Natural killer cell treated with Interleukin-12 subunit alpha and Interleukin-12 subunit beta and Interleukin-15 and Interleukin-18, amount 100 ng/mL, for 72 hours (primary cell): ENCODE measurements around the gene PCED1A. TPM values are rescaled to one million over a fixed set of nuclear protein-coding genes. Genes with fewer than 3 reads are reported as not detected.

ENCODE experiments used
- ATAC-seq, 2 donors: fragments of 150-1000 bp; cut with Tn5 transposase in 1 of 2; sonication (Bioruptor Pico), chemical (Tn5 transposase) in 1 of 2; 2 replicates each; pipeline ENCODE4 v1.10.0; 2021
- DNase-seq: peaks from one replicate; pipeline ENCODE4 v3.0.0; 2022; ENCODE audit warnings: low spot score
- H3K27ac Mint-ChIP-seq, 2 donors: 1 replicate in 1 of 2; 2 replicates in 1 of 2; pipeline ENCODE4 v1.8.0; 2022; ENCODE audit warnings: mixed read lengths in 2 of 2, mild to moderate bottlenecking in 1 of 2, moderate library complexity in 1 of 2
- H3K27me3 Mint-ChIP-seq, 2 donors: 1 replicate in 1 of 2; 2 replicates in 1 of 2; pipeline ENCODE4 v1.8.0; 2022; ENCODE audit warnings: mixed read lengths in 2 of 2
- H3K36me3 Mint-ChIP-seq: one replicate; pipeline ENCODE4 v1.8.0; 2022; ENCODE audit warnings: mixed read lengths
- H3K4me1 Mint-ChIP-seq, 2 donors: 1 replicate in 1 of 2; 2 replicates in 1 of 2; pipeline ENCODE4 v1.8.0; 2022; ENCODE audit warnings: low read depth in 2 of 2, mixed read lengths in 2 of 2, mild to moderate bottlenecking in 1 of 2
- H3K4me3 Mint-ChIP-seq: one replicate; pipeline ENCODE4 v1.8.0; 2022; ENCODE audit warnings: mixed read lengths
- H3K9me3 Mint-ChIP-seq: 2 replicates; pipeline ENCODE4 v1.8.0; 2022; ENCODE audit warnings: mixed read lengths
- total RNA-seq, 2 donors: library from RNA; stranded (reverse); gene quantifications; one replicate each; pipeline ENCODE4 v1.2.3, GENCODE V29; 2022

The PCED1A gene
- total RNA-seq, 2 donors from 2014 or later, result 53.8 to 62.6 TPM

- H3K4me3 Mint-ChIP-seq, result peak within 1 kb of the TSS; percentile 100
- peaks cover 18% of the 10 kb centered on the region for H3K36me3 Mint-ChIP-seq
- peak; percentile 81 for DNase-seq
- peak within 1 kb of the TSS; percentile 94 to 98 for H3K27ac Mint-ChIP-seq
- no peaks in the 10 kb centered on the region for H3K9me3 Mint-ChIP-seq
- H3K27me3 Mint-ChIP-seq, result peaks cover 23 to 47% of the 10 kb centered on the region in 2 donors
- peaks cover 37 to 40% of the 10 kb centered on the region in 2 donors for H3K4me1 Mint-ChIP-seq
- peak; percentile 83 to 89 for ATAC-seq
Measured at GRCh38 chr20:2800521-2801285, 39.8 kb downstream of the PCED1A start, which contains the start of gene CPXM1. Gene CPXM1, minus strand, starts transcription at chr20:2800627. Its CDS starts 55 bp downstream, at chr20:2800572.

- H3K27ac Mint-ChIP-seq, result peak overlapping the region; percentile 94 to 98
- peak overlapping the region; percentile 100 for H3K4me3 Mint-ChIP-seq
- peaks cover 18% of the 10 kb centered on the region for H3K36me3 Mint-ChIP-seq
- peaks cover 19 to 47% of the 10 kb centered on the region in 2 donors for H3K27me3 Mint-ChIP-seq
- DNase-seq (no peak), ATAC-seq (no peak)
- H3K4me1 Mint-ChIP-seq, result peaks cover 37 to 40% of the 10 kb centered on the region in 2 donors
- no peaks in the 10 kb centered on the region for H3K9me3 Mint-ChIP-seq
Measured at GRCh38 chr20:2799688-2800520, 40.6 kb downstream of the PCED1A start.

GRCh38 chr20:2799271-2799670 is 41.2 kb downstream of the PCED1A start:
- Mint-ChIP-seq H3K36me3 (peaks cover 18% of the 10 kb centered on the region), H3K4me1 (peaks cover 37 to 38% of the 10 kb centered on the region in 2 donors), H3K9me3 (no peaks in the 10 kb centered on the region), H3K27ac (peak overlapping the region; percentile 94 to 98), H3K27me3 (peaks cover 16 to 43% of the 10 kb centered on the region in 2 donors), H3K4me3 (peak overlapping the region; percentile 100)
- no peak for DNase-seq
- no peak for ATAC-seq

GRCh38 chr20:2798814-2799213 is 41.6 kb downstream of the PCED1A start:
- DNase-seq, result no peak
- Mint-ChIP-seq H3K36me3 (peaks cover 18% of the 10 kb centered on the region), H3K9me3 (no peaks in the 10 kb centered on the region), H3K27ac (peak overlapping the region; percentile 94 to 98), H3K4me1 (peaks cover 37% of the 10 kb centered on the region in 2 donors), H3K4me3 (peak overlapping the region; percentile 100), H3K27me3 (peaks cover 15 to 38% of the 10 kb centered on the region in 2 donors)
- ATAC-seq, result no peak

- DNase-seq, result no peak
- H3K36me3 Mint-ChIP-seq, result peaks cover 18% of the 10 kb centered on the region
- H3K27ac Mint-ChIP-seq, result peak overlapping the region in 1 of 2 donors; percentile 94
- H3K4me1 Mint-ChIP-seq, result peaks cover 37% of the 10 kb centered on the region in 2 donors
- no peak for ATAC-seq
- peak overlapping the region; percentile 100 for H3K4me3 Mint-ChIP-seq
- H3K27me3 Mint-ChIP-seq, result peaks cover 15 to 39% of the 10 kb centered on the region in 2 donors
- no peaks in the 10 kb centered on the region for H3K9me3 Mint-ChIP-seq
Measured at GRCh38 chr20:2798095-2798805, 42.2 kb downstream of the PCED1A start.

- Mint-ChIP-seq H3K36me3 (peaks cover 14% of the 10 kb centered on the region), H3K4me1 (peaks cover 33% of the 10 kb centered on the region in 2 donors), H3K4me3 (no peak overlapping the region), H3K27ac (no peak overlapping the region), H3K27me3 (peaks cover 12 to 35% of the 10 kb centered on the region in 2 donors), H3K9me3 (no peaks in the 10 kb centered on the region)
- DNase-seq (no peak), ATAC-seq (no peak)
Measured at GRCh38 chr20:2797136-2797983, 43.1 kb downstream of the PCED1A start.

GRCh38 chr20:2796011-2796660 is 44.3 kb downstream of the PCED1A start:
- Mint-ChIP-seq H3K27ac (no peak overlapping the region), H3K36me3 (peaks cover 14% of the 10 kb centered on the region), H3K9me3 (no peaks in the 10 kb centered on the region), H3K4me1 (peaks cover 25 to 26% of the 10 kb centered on the region in 2 donors), H3K4me3 (no peak overlapping the region), H3K27me3 (peaks cover 11 to 28% of the 10 kb centered on the region in 2 donors)
- DNase-seq, result no peak
- ATAC-seq, result no peak

- peaks cover 14% of the 10 kb centered on the region for H3K36me3 Mint-ChIP-seq
- DNase-seq (no peak), ATAC-seq (no peak)
- no peak overlapping the region for H3K4me3 Mint-ChIP-seq
- H3K27me3 Mint-ChIP-seq, result peaks cover 11 to 23% of the 10 kb centered on the region in 2 donors
- H3K4me1 Mint-ChIP-seq, result peaks cover 19 to 20% of the 10 kb centered on the region in 2 donors
- no peaks in the 10 kb centered on the region for H3K9me3 Mint-ChIP-seq
- H3K27ac Mint-ChIP-seq, result no peak overlapping the region
Measured at GRCh38 chr20:2795451-2795850, 45.0 kb downstream of the PCED1A start.

GRCh38 chr20:2794866-2795447 is 45.5 kb downstream of the PCED1A start:
- no peak for DNase-seq
- no peak overlapping the region for H3K4me3 Mint-ChIP-seq
- ATAC-seq, result no peak
- no peak overlapping the region for H3K27ac Mint-ChIP-seq
- H3K4me1 Mint-ChIP-seq, result peaks cover 16 to 21% of the 10 kb centered on the region in 2 donors
- peaks cover 13 to 19% of the 10 kb centered on the region in 2 donors for H3K27me3 Mint-ChIP-seq
- H3K36me3 Mint-ChIP-seq, result peaks cover 12% of the 10 kb centered on the region
- H3K9me3 Mint-ChIP-seq, result no peaks in the 10 kb centered on the region

- H3K27me3 Mint-ChIP-seq, result peaks cover 7 to 12% of the 10 kb centered on the region in 2 donors
- ATAC-seq, result no peak
Measured at GRCh38 chr20:2794202-2794748, 46.2 kb downstream of the PCED1A start.

GRCh38 chr20:2793471-2793870 is 47.0 kb downstream of the PCED1A start:
- DNase-seq (no peak), ATAC-seq (no peak)
- Mint-ChIP-seq H3K27me3 (peaks cover 4 to 9% of the 10 kb centered on the region in 2 donors), H3K9me3 (no peaks in the 10 kb centered on the region), H3K36me3 (no peaks in the 10 kb centered on the region), H3K4me3 (no peak overlapping the region), H3K27ac (no peak overlapping the region), H3K4me1 (peaks cover 3 to 8% of the 10 kb centered on the region in 2 donors)

More at GRCh38 chr20:2794202-2794748, 46.2 kb downstream of the PCED1A start:
- peaks cover 6% of the 10 kb centered on the region for H3K36me3 Mint-ChIP-seq
- H3K4me1 Mint-ChIP-seq, result peaks cover 10 to 14% of the 10 kb centered on the region in 2 donors
- H3K27ac Mint-ChIP-seq, result no peak overlapping the region
- no peak for DNase-seq
- no peak overlapping the region for H3K4me3 Mint-ChIP-seq
- H3K9me3 Mint-ChIP-seq, result no peaks in the 10 kb centered on the region
